ENCODE measurements around the gene CDX1.

CDX1 gene

GRCh38 chr5:150157168-150157567, 9.4 kb upstream of the CDX1 start:
- H3K27me3 ChIP-seq (ENCODE audit: low read depth) = no peaks in the 10 kb centered on the region
- H3K4me1 ChIP-seq = peaks cover 7% of the 10 kb centered on the region
- H3K4me3 ChIP-seq = no peak overlapping the region
- no peaks in the 10 kb centered on the region for H3K36me3 ChIP-seq (replicated peaks)
- H3K9me3 ChIP-seq = no peaks in the 10 kb centered on the region
- no peak for DNase-seq (ENCODE audit: low spot score in 2 of 2)
- in situ Hi-C loops (cut with MboI; ENCODE audit: low sequenced_read_pairs) = loop anchor here (10.0 kb wide), 1 partner anchor 278 kb away; no protein-coding TSS in a partner anchor

DNA sequence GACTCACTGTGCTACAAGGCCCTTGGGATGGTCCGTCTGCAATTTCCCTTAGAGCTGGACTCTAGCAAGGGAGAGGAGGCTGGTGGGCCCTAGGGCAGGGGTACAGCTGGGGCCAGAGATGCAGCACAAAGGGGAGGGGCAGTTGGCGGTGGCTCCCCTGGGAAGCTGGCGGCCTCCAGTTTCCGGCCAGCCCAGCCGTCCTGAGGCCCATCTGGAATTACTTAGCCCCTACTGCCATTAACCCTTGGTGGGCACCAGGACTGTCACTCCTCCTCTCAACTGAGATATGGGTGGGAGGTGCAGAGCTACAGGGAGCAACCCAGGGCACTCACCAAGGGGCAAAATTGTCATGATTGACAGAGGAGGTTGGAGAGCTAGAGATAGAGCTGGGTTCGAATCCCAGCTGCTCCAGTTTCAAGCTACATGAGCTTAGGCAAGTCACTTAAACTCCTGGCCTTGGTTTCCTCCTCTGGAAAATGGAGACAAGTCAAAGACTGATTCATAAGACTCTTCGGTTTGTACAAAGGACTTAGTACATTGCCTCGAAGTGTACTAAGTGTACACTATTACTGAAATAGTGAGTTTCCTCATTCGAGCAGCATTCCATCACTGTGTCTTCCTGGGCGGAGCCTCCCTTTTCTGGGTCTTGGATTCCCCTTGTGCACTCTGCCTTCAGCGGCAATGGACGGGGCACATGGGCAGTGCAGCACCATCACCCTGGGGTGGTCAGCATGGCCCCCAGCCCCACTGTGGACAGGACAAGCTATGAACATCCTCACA, 8.2 kb upstream of the CDX1 start:
- Histone ChIP-seq H3K9me3 (no peaks in the 10 kb centered on the region), H3K27me3 (ENCODE audit: low read depth) (no peaks in the 10 kb centered on the region), H3K36me3 (replicated peaks) (no peaks in the 10 kb centered on the region), H3K4me3 (no peak overlapping the region), H3K4me1 (peaks cover 7% of the 10 kb centered on the region)
- in situ Hi-C loops (cut with MboI; ENCODE audit: low sequenced_read_pairs) = loop anchor here (10.0 kb wide), 1 partner anchor 276 kb away; no protein-coding TSS in a partner anchor
- DNase-seq (ENCODE audit: low spot score in 2 of 2) = no peak

- H3K4me3 ChIP-seq = no peak overlapping the region
- DNase-seq (ENCODE audit: low spot score in 2 of 2) = no peak
- H3K36me3 ChIP-seq (replicated peaks) = no peaks in the 10 kb centered on the region
- in situ Hi-C loops (cut with MboI; ENCODE audit: low sequenced_read_pairs) = loop anchor here (10.0 kb wide), 1 partner anchor 276 kb away; no protein-coding TSS in a partner anchor
- no peaks in the 10 kb centered on the region for H3K27me3 ChIP-seq (ENCODE audit: low read depth)
- H3K4me1 ChIP-seq = peaks cover 7% of the 10 kb centered on the region
- H3K9me3 ChIP-seq = no peaks in the 10 kb centered on the region
These were observed 7.5 kb upstream of the CDX1 start for GRCh38 chr5:150159031-150159430.

- Histone ChIP-seq H3K27me3 (ENCODE audit: low read depth) (no peaks in the 10 kb centered on the region), H3K4me1 (peaks cover 3% of the 10 kb centered on the region), H3K4me3 (no peak overlapping the region), H3K9me3 (no peaks in the 10 kb centered on the region), H3K36me3 (replicated peaks) (no peaks in the 10 kb centered on the region)
- in situ Hi-C loops (cut with MboI; ENCODE audit: low sequenced_read_pairs) = loop anchor here (10.0 kb wide), 1 partner anchor 275 kb away; no protein-coding TSS in a partner anchor
- no peak for DNase-seq (ENCODE audit: low spot score in 2 of 2)
These were observed 6.8 kb upstream of the CDX1 start for GRCh38 chr5:150159741-150160179.

DNA sequence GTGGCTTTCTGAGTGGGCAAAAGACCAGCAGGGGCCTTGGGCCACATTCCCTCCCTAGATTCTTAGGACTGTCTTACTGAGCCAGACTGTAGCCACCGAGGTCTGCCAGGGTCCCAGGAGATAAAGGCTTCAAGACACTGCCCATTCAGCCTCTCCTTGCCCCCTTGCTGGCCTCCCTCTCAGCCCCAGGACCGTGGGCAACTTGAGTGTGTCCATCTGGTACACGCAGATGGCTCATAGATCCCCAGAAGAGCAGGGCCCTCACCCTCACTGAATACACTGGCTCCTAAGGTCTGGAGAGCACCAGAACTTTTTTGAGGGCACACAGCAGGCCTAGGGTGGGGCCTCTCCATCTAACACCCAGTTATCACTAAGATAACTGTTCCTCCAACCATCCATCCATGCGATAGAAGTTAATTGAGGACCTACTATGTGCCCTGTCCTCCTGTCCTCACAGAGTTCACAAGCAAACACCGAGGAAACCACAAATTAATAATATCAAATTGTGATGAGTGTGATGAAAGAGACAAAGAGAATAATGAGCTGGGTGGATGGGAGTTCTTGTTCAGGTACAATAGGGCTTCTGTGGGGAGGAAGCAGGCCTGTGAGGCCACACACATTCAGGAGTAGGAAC, 6.0 kb upstream of the CDX1 start:
- Histone ChIP-seq H3K27me3 (ENCODE audit: low read depth) (no peaks in the 10 kb centered on the region), H3K9me3 (no peaks in the 10 kb centered on the region), H3K4me1 (no peaks in the 10 kb centered on the region), H3K4me3 (no peak overlapping the region), H3K36me3 (replicated peaks) (no peaks in the 10 kb centered on the region)
- DNase-seq (ENCODE audit: low spot score in 2 of 2) = no peak
- in situ Hi-C loops (cut with MboI; ENCODE audit: low sequenced_read_pairs) = no loop called here

DNA sequence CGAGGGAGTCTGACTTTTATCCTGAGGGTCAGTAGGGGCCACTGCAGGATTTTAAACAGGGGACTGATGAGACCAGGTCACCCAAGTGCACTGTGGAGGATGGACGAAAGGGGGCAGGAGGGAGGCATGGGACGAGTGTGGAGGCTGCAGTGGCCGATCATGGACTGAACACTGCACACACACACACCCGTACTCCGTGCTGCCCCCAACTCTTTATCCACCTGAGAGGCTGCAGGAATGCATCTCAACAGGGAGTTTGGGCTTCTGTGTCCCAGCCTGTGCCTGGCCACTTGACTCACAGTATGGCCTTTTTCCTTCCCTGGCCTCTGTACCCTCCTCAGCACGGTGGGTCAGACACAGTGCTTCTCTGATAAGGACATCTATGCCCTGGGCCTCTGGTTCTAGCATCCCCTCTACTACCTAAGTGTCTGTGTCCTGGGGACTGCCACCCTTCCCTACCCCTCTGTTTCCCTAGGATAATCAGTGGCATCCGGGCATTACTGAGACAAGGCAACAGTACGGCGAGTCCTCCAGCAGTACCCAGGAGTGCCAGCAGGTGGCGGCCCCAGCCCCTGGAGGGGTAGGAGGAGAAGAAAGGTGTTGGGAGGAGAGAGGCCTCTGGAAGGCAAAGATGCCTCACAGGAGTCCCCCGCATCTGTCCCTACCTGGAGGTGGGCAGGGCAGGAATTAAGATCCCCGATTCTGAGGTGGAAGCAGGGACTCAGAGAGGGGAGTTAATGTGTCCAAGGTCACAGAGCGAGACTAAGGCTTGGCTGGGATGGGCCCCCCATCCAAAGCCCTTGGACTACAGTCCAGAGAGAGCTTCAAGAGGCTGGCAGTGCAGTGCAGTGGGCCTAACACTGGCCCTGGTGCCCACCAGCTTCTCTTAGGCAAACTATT, 5.1 kb upstream of the CDX1 start:
- no peak overlapping the region for H3K4me3 ChIP-seq
- in situ Hi-C loops (cut with MboI; ENCODE audit: low sequenced_read_pairs) = no loop called here
- H3K9me3 ChIP-seq = no peaks in the 10 kb centered on the region
- H3K36me3 ChIP-seq (replicated peaks) = no peaks in the 10 kb centered on the region
- peak; percentile 48 to 95 for DNase-seq (ENCODE audit: low spot score in 2 of 2)
- no peaks in the 10 kb centered on the region for H3K27me3 ChIP-seq (ENCODE audit: low read depth)
- H3K4me1 ChIP-seq = no peaks in the 10 kb centered on the region

- H3K4me1 ChIP-seq = no peaks in the 10 kb centered on the region
- DNase-seq (ENCODE audit: low spot score in 2 of 2) = peak in 1 of 2 experiments; percentile 32
- H3K27me3 ChIP-seq (ENCODE audit: low read depth) = no peaks in the 10 kb centered on the region
- H3K4me3 ChIP-seq = no peak overlapping the region
- H3K9me3 ChIP-seq = no peaks in the 10 kb centered on the region
- in situ Hi-C loops (cut with MboI; ENCODE audit: low sequenced_read_pairs) = no loop called here
- no peaks in the 10 kb centered on the region for H3K36me3 ChIP-seq (replicated peaks)
These were observed 4.5 kb upstream of the CDX1 start for GRCh38 chr5:150162142-150162513.

GRCh38 chr5:150163035-150163434, 3.5 kb upstream of the CDX1 start:
- in situ Hi-C loops (cut with MboI; ENCODE audit: low sequenced_read_pairs) = no loop called here
- H3K27me3 ChIP-seq (ENCODE audit: low read depth) = no peaks in the 10 kb centered on the region
- H3K4me1 ChIP-seq = no peaks in the 10 kb centered on the region

GRCh38 chr5:150163547-150164059, 3.0 kb upstream of the CDX1 start:
- DNase-seq (ENCODE audit: low spot score in 2 of 2) = peak in 1 of 2 experiments; percentile 33
- no peaks in the 10 kb centered on the region for H3K27me3 ChIP-seq (ENCODE audit: low read depth)
- no peak overlapping the region for H3K4me3 ChIP-seq
- in situ Hi-C loops (cut with MboI; ENCODE audit: low sequenced_read_pairs) = no loop called here
- H3K4me1 ChIP-seq = no peaks in the 10 kb centered on the region
- no peaks in the 10 kb centered on the region for H3K36me3 ChIP-seq (replicated peaks)
- no peaks in the 10 kb centered on the region for H3K9me3 ChIP-seq

More at GRCh38 chr5:150163035-150163434, 3.5 kb upstream of the CDX1 start:
- Histone ChIP-seq H3K4me3 (no peak overlapping the region), H3K9me3 (no peaks in the 10 kb centered on the region), H3K36me3 (replicated peaks) (no peaks in the 10 kb centered on the region)
- no peak for DNase-seq (ENCODE audit: low spot score in 2 of 2)

DNA sequence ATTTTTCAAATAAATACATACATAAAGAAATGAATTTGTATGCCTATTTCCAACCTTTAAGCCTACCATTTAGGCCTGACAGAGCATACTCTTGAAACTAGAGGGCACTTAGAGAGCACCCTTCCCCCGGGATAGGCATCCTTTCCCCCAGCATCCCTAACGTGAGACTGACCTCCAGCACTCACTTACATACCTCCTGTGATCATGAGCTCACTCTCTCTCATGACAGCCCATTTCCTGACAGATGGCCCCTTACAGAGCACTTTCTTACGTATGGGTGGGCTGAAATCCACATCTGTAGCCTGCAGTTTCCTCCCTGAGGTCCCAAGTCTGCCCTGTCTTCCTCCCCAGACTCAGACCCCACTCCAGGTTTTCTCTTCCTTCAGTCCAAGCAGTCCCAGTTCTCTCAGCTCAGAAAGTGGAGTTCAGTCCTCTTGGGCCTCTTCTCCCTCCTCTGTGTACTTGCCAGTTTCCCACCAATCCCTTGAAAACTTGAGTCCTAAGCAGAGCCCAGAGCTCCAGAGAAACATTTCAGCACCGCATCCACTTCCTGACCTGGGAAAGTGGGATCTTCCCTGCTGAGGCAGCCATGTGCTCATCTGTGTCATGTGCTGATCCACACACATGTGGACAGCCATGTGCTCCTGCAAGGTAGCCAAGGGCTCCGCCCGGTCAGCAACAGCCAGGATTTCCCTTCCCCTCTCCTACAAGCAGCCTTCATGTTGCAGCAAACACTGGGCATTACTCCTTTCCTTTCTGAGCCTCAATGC, 2.2 kb upstream of the CDX1 start:
- Histone ChIP-seq H3K4me1 (no peaks in the 10 kb centered on the region), H3K4me3 (no peak overlapping the region), H3K9me3 (no peaks in the 10 kb centered on the region), H3K36me3 (replicated peaks) (no peaks in the 10 kb centered on the region), H3K27me3 (ENCODE audit: low read depth) (no peaks in the 10 kb centered on the region)
- DNase-seq (ENCODE audit: low spot score in 2 of 2) = no peak
- in situ Hi-C loops (cut with MboI; ENCODE audit: low sequenced_read_pairs) = no loop called here

- in situ Hi-C loops (cut with MboI; ENCODE audit: low sequenced_read_pairs) = no loop called here
- Histone ChIP-seq H3K27me3 (ENCODE audit: low read depth) (no peaks in the 10 kb centered on the region), H3K4me3 (no peak overlapping the region)
These were observed 435 bp upstream of the CDX1 start for GRCh38 chr5:150166037-150166649.

DNA sequence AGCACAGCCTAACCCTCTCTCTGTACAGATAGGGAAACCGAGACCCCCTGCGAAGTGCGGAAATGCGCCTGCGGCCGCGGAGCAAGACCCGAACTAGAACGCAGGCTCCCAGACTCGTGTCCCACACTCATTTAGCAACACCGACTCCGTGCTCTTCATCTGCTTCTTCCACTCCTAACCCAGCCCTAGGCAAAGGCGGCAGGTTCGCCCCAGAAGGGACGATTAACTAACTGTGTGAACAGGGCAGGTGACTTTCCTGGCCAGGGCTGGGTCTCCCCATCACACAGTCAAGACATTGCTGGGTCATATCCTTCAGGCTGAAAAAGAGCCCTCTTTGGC, 903 bp downstream of the CDX1 start:
- Histone ChIP-seq H3K4me3 (no peak overlapping the region), H3K36me3 (replicated peaks) (no peaks in the 10 kb centered on the region), H3K4me1 (no peaks in the 10 kb centered on the region), H3K27me3 (ENCODE audit: low read depth) (no peaks in the 10 kb centered on the region), H3K9me3 (no peaks in the 10 kb centered on the region)
- DNase-seq (ENCODE audit: low spot score in 2 of 2) = no peak
- in situ Hi-C loops (cut with MboI; ENCODE audit: low sequenced_read_pairs) = no loop called here

More at GRCh38 chr5:150166037-150166649, 435 bp upstream of the CDX1 start:
- no peaks in the 10 kb centered on the region for H3K9me3 ChIP-seq
- no peaks in the 10 kb centered on the region for H3K4me1 ChIP-seq
- DNase-seq (ENCODE audit: low spot score in 2 of 2) = no peak
- no peaks in the 10 kb centered on the region for H3K36me3 ChIP-seq (replicated peaks)

DNA sequence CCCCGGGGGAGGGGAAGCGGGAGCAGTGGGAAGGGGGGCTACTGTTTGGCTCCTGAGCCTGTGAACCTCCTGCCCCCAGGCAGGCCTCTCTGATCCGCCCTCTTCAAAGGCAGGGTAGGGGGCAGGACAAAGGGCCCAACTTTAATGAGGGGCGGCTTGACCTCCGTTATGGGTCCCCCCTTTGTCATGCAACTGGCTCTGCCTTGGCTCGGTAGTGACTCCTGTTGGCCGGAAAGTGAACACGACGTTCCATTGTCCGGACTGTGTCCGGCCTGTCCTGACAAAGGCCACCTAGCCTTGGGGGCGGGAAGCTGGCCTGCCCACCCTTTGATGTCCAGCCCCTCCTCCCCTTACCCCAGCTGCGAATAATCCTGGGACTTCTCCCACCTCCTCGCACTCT, 1.3 kb downstream of the CDX1 start:
- Histone ChIP-seq H3K9me3 (no peaks in the 10 kb centered on the region), H3K4me3 (no peak overlapping the region), H3K36me3 (replicated peaks) (no peaks in the 10 kb centered on the region), H3K27me3 (ENCODE audit: low read depth) (no peaks in the 10 kb centered on the region), H3K4me1 (no peaks in the 10 kb centered on the region)
- DNase-seq (ENCODE audit: low spot score in 2 of 2) = no peak
- in situ Hi-C loops (cut with MboI; ENCODE audit: low sequenced_read_pairs) = no loop called here

Data from HAP-1 (cell line).